GM06990 (cell line): ENCODE results near the gene NHERF2.

Experiments used
- DNase-seq: peaks from one replicate; pipeline ENCODE4 v3.0.0-alpha.2; 2011; ENCODE audit not compliant: insufficient read length; ENCODE audit errors: extremely low read depth
- H3K27me3 ChIP-seq: replicated peaks from 2 replicates; pipeline ENCODE4 v1.6.0; 2011; ENCODE audit warnings: low read length; ENCODE audit not compliant: control insufficient read depth, insufficient read depth
- H3K36me3 ChIP-seq: 2 replicates; pipeline ENCODE4 v1.5.1; 2011; ENCODE audit warnings: low read length; ENCODE audit not compliant: control insufficient read depth, insufficient read depth
- H3K4me3 ChIP-seq: replicated peaks from 2 replicates; pipeline ENCODE4 v1.5.1; 2011; ENCODE audit warnings: low read depth, mild to moderate bottlenecking, control low read depth, low read length
- CTCF ChIP-seq: IDR thresholded peaks from 2 replicates; pipeline ENCODE4 v1.5.1; 2011; ENCODE audit warnings: low read length, control low read depth, mild to moderate bottlenecking, inconsistent platforms; ENCODE audit not compliant: insufficient read depth, poor library complexity, severe bottlenecking

Gene NHERF2

GRCh38 chr16:1999866-2000514 lies 26.7 kb upstream of the NHERF2 start:
- TF ChIP-seq CTCF, result no peak
- Histone ChIP-seq H3K36me3 (peaks cover 48% of the 10 kb centered on the region), H3K4me3 (no peak overlapping the region), H3K27me3 (no peaks in the 10 kb centered on the region)
- DNase-seq, result no peak

- no peak for DNase-seq
- TF ChIP-seq CTCF, result no peak
- H3K36me3 ChIP-seq, result peaks cover 50% of the 10 kb centered on the region
Measured at GRCh38 chr16:2001035-2001434, 25.7 kb upstream of the NHERF2 start.

GRCh38 chr16:2001456-2002355 lies 25.0 kb upstream of the NHERF2 start:
- H3K36me3 ChIP-seq, result peaks cover 53% of the 10 kb centered on the region

More at GRCh38 chr16:2001035-2001434, 25.7 kb upstream of the NHERF2 start:
- no peak overlapping the region for H3K4me3 ChIP-seq
- no peaks in the 10 kb centered on the region for H3K27me3 ChIP-seq

GRCh38 chr16:2002406-2003230 lies 24.1 kb upstream of the NHERF2 start:
- Histone ChIP-seq H3K36me3 (peaks cover 52% of the 10 kb centered on the region), H3K4me3 (no peak overlapping the region), H3K27me3 (no peaks in the 10 kb centered on the region)
- no peak for DNase-seq
- TF ChIP-seq CTCF, result no peak

More at GRCh38 chr16:2001456-2002355, 25.0 kb upstream of the NHERF2 start:
- no peak overlapping the region for H3K4me3 ChIP-seq
- H3K27me3 ChIP-seq, result no peaks in the 10 kb centered on the region
- no peak for DNase-seq
- no peak for TF ChIP-seq CTCF

DNA sequence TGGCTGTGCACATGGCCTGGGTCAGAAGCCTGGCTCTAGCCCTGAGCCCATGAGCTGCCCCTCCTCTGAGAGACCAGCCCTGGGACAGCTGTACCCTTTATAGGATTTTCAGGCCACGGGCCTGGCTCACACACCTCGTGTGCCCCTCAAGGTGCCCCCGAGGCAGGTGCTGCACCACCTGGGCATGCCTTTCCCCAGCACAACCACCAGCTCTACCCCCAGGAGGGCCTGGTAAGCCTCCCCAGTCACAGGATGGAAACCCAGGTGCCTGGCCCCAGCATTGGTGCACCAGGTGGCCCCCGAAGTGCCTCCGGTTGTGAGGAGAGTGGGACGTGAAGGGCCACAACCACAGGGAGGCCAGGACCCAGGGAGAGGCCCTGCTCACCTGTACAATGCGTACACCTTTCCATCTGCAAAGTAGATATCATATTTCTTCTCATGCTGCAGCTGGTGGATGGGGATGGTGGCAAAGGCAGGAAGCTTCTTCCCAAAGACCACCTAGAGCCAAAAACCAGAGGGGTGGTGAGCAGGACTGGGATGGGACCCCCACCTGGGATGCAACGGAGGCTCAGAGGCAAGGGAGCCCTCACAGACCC lies 23.4 kb upstream of the NHERF2 start:
- peaks cover 48% of the 10 kb centered on the region for H3K36me3 ChIP-seq
- H3K27me3 ChIP-seq, result no peaks in the 10 kb centered on the region
- TF ChIP-seq CTCF, result no peak
- DNase-seq, result no peak
- no peak overlapping the region for H3K4me3 ChIP-seq
